H1 (cell line): ENCODE data around the gene NECTIN3. TPM values are rescaled to one million over a fixed set of nuclear protein-coding genes. Genes with fewer than 3 reads are reported as not detected.
A peak's percentile ranks its signal among the peaks of the same experiment; 100 is the strongest.

ENCODE experiments used
- CTCF ChIA-PET: fragments of 300-600 bp; sonication (Branson Sonifier 250); formaldehyde crosslinking; loops from one replicate; lab custom pipeline; 2021; ENCODE audit not compliant: partially characterized antibody; lab: Charles Lee
- POLR2A ChIA-PET: fragments of 300-600 bp; sonication (Branson Sonifier 250); formaldehyde crosslinking; loops from one replicate; lab custom pipeline; 2021; ENCODE audit warnings: inconsistent platforms; ENCODE audit not compliant: partially characterized antibody; lab: Charles Lee
- DNase-seq, 2 experiments: peaks; one replicate each; pipeline versions ENCODE4 v3.0.0 to v3.0.0-alpha.2; 2010 to 2022; ENCODE audit warnings: low spot score in 2 of 2, low read depth in 1 of 2, mixed read lengths in 1 of 2
- FAIRE-seq: peaks from 2 replicates; lab custom pipeline; 2011; peaks lifted over from hg19 to GRCh38; lab: Jason Lieb, UNC
- H2AFZ ChIP-seq: 2 replicates; pipeline ENCODE4 v1.8.1; 2012; ENCODE audit warnings: low read length, inconsistent platforms
- H2AK5ac ChIP-seq: 2 replicates; pipeline ENCODE4 v1.6.1; 2013; ENCODE audit warnings: low read depth, low read length
- H2BK120ac ChIP-seq: replicated peaks from 2 replicates; pipeline ENCODE3; 2013; ENCODE audit warnings: low read depth, low read length, inconsistent platforms
- H2BK12ac ChIP-seq: 2 replicates; pipeline ENCODE4 v1.6.1; 2013; ENCODE audit warnings: low read depth, low read length
- H2BK15ac ChIP-seq: 2 replicates; pipeline ENCODE4 v1.6.1; 2013; ENCODE audit warnings: low read length
- H2BK20ac ChIP-seq: 2 replicates; pipeline ENCODE4 v1.6.1; 2013; ENCODE audit warnings: low read length
- H2BK5ac ChIP-seq: 2 replicates; pipeline ENCODE4 v1.6.1; 2013; ENCODE audit warnings: low read depth, low read length
- H3K14ac ChIP-seq: 2 replicates; pipeline ENCODE4 v1.6.1; 2013; ENCODE audit warnings: inconsistent platforms; ENCODE audit not compliant: insufficient read length
- H3K18ac ChIP-seq: 2 replicates; pipeline ENCODE4 v1.6.1; 2013; ENCODE audit warnings: low read length; ENCODE audit errors: extremely low read depth
- H3K23ac ChIP-seq: 2 replicates; pipeline ENCODE4 v1.6.1; 2013; ENCODE audit warnings: inconsistent platforms; ENCODE audit not compliant: insufficient read length
- H3K23me2 ChIP-seq: 2 replicates; pipeline ENCODE4 v1.6.1; 2013; ENCODE audit warnings: low read depth, low read length
- H3K27ac ChIP-seq: 2 replicates; pipeline ENCODE4 v1.6.1; 2011; ENCODE audit warnings: low read depth, low read length, inconsistent platforms
- H3K27me3 ChIP-seq, 4 experiments: replicated peaks in 1 of 4; 1 replicate in 1 of 4; 2 replicates in 3 of 4; pipeline versions ENCODE4 v1.6.1 to v1.8.1; 2011 to 2013; ENCODE audit warnings: low read length in 3 of 4, mild to moderate bottlenecking in 3 of 4, inconsistent platforms in 2 of 4, mixed read lengths in 2 of 4, moderate library complexity in 1 of 4; ENCODE audit not compliant: control insufficient read depth in 3 of 4, insufficient read depth in 3 of 4; ENCODE audit errors: extremely low read depth in 1 of 4
- H3K36me3 ChIP-seq, 4 experiments: 2 replicates each; pipeline versions ENCODE4 v1.6.1 to v1.8.1; 2011 to 2013; ENCODE audit warnings: mild to moderate bottlenecking in 4 of 4, low read length in 3 of 4, moderate library complexity in 2 of 4, control low read depth in 1 of 4, inconsistent platforms in 1 of 4; ENCODE audit not compliant: insufficient read depth in 4 of 4, control insufficient read depth in 2 of 4
- H3K4ac ChIP-seq: replicated peaks from 2 replicates; pipeline ENCODE3; 2013; ENCODE audit warnings: low read length, low read depth, mixed read lengths, inconsistent platforms; ENCODE audit not compliant: insufficient read length
- H3K4me1 ChIP-seq, 4 experiments: replicated peaks in 1 of 4; 1 replicate in 1 of 4; 2 replicates in 3 of 4; pipeline versions ENCODE4 v1.6.1 to v1.8.1; 2011 to 2013; ENCODE audit warnings: low read length in 3 of 4, inconsistent platforms in 2 of 4, mixed read lengths in 1 of 4; ENCODE audit not compliant: insufficient read depth in 4 of 4, control insufficient read depth in 3 of 4
- H3K4me2 ChIP-seq, 2 experiments: 2 replicates each; pipeline versions ENCODE4 v1.6.1 to v1.8.1; 2011 to 2013; ENCODE audit warnings: low read depth in 2 of 2, low read length in 2 of 2, control low read depth in 1 of 2, inconsistent platforms in 1 of 2, mild to moderate bottlenecking in 1 of 2; ENCODE audit not compliant: insufficient read depth in 1 of 2
- H3K4me3 ChIP-seq, 4 experiments: fragments of 200-600, 300-600 bp in 1 of 4; sonication (generic), shearing (Covaris generic), sonication (Bioruptor Twin) in 1 of 4; 2 replicates each; pipeline versions ENCODE4 v1.5.1 to v1.8.1; 2011 to 2016; ENCODE audit warnings: low read length in 4 of 4, low read depth in 3 of 4, control low read depth in 2 of 4, inconsistent platforms in 2 of 4, mild to moderate bottlenecking in 2 of 4, mixed read lengths in 1 of 4, moderate library complexity in 1 of 4; ENCODE audit not compliant: insufficient read depth in 2 of 4; ENCODE audit errors: extremely low read depth in 1 of 4
- H3K56ac ChIP-seq: replicated peaks from 2 replicates; pipeline ENCODE3; 2013; ENCODE audit warnings: low read depth, mild to moderate bottlenecking, mixed read lengths, low read length, inconsistent platforms; ENCODE audit not compliant: insufficient read length
- H3K79me1 ChIP-seq: 2 replicates; pipeline ENCODE4 v1.6.1; 2013; ENCODE audit warnings: low read depth, low read length, control low read depth
- H3K79me2 ChIP-seq, 2 experiments: 2 replicates each; pipeline versions ENCODE4 v1.6.1 to v1.8.1; 2012 to 2013; ENCODE audit warnings: low read length in 2 of 2, mild to moderate bottlenecking in 2 of 2, inconsistent platforms in 1 of 2; ENCODE audit not compliant: insufficient read depth in 2 of 2, control insufficient read depth in 1 of 2
- H3K9ac ChIP-seq, 4 experiments: replicated peaks in 1 of 4; 1 replicate in 1 of 4; 2 replicates in 3 of 4; pipeline versions ENCODE4 v1.6.1 to v1.8.1; 2011 to 2013; ENCODE audit warnings: low read depth in 3 of 4, low read length in 3 of 4, control low read depth in 2 of 4, mild to moderate bottlenecking in 2 of 4, moderate library complexity in 2 of 4, inconsistent platforms in 1 of 4; ENCODE audit errors: extremely low read depth in 1 of 4
- H3K9me3 ChIP-seq, 2 experiments: 2 replicates each; pipeline versions ENCODE4 v1.6.1 to v1.8.1; 2012 to 2013; ENCODE audit warnings: mild to moderate bottlenecking in 2 of 2, moderate library complexity in 2 of 2, control low read depth in 1 of 2, inconsistent platforms in 1 of 2, low read depth in 1 of 2, low read length in 1 of 2, mixed read lengths in 1 of 2; ENCODE audit not compliant: insufficient read depth in 2 of 2
- H4K20me1 ChIP-seq, 2 experiments: replicated peaks in 1 of 2; 2 replicates each; pipeline versions ENCODE3 to v1.8.1; 2011 to 2013; ENCODE audit warnings: inconsistent platforms in 2 of 2, low read length in 2 of 2, mild to moderate bottlenecking in 1 of 2; ENCODE audit not compliant: insufficient read depth in 2 of 2, control insufficient read depth in 1 of 2
- H4K5ac ChIP-seq: 2 replicates; pipeline ENCODE4 v1.6.1; 2013; ENCODE audit warnings: low read length, low read depth, mixed read lengths, inconsistent platforms; ENCODE audit not compliant: insufficient read length
- H4K8ac ChIP-seq: 2 replicates; pipeline ENCODE4 v1.8.0; 2013; ENCODE audit warnings: mild to moderate bottlenecking, moderate library complexity, low read length, inconsistent platforms; ENCODE audit not compliant: insufficient read depth; ENCODE audit errors: extremely low read depth
- H4K91ac ChIP-seq: replicated peaks from 2 replicates; pipeline ENCODE3; 2013; ENCODE audit warnings: low read length, mixed read lengths, inconsistent platforms; ENCODE audit not compliant: insufficient read length
- ATF2 ChIP-seq: IDR thresholded peaks from 2 replicates; pipeline ENCODE4 v1.6.1; 2012; ENCODE audit warnings: low read length, inconsistent platforms
- EGR1 ChIP-seq: IDR thresholded peaks from 2 replicates; pipeline ENCODE4 v1.6.1; 2011; ENCODE audit warnings: low read depth, low read length, borderline replicate concordance
- EZH2 ChIP-seq: fragments of 200-600 bp; sonication (generic); IDR thresholded peaks from 2 replicates; pipeline ENCODE4 v1.7.1; 2012; ENCODE audit warnings: low read depth, mild to moderate bottlenecking, moderate library complexity, low read length, inconsistent platforms; ENCODE audit not compliant: severe bottlenecking
- POLR2A ChIP-seq, 2 experiments: IDR thresholded peaks; 1 replicate in 1 of 2; 2 replicates in 1 of 2; pipeline ENCODE4 v1.6.1; 2011; ENCODE audit warnings: low read depth in 2 of 2, low read length in 2 of 2, mild to moderate bottlenecking in 2 of 2; ENCODE audit errors: control extremely low read depth in 1 of 2
- POLR2AphosphoS5 ChIP-seq: IDR thresholded peaks from 2 replicates; pipeline ENCODE4 v1.6.1; 2011; ENCODE audit warnings: low read depth, low read length
- POU5F1 ChIP-seq: IDR thresholded peaks from 2 replicates; pipeline ENCODE4 v1.6.1; 2011; ENCODE audit warnings: low read depth, mild to moderate bottlenecking, low read length, moderate library complexity
- RAD21 ChIP-seq, 2 experiments: IDR thresholded peaks in 1 of 2; conservative IDR thresholded peaks in 1 of 2; 2 replicates each; pipeline ENCODE4 v1.6.1; 2011; ENCODE audit warnings: low read depth in 2 of 2, low read length in 2 of 2, improper control_type of control experiment in 1 of 2, inconsistent platforms in 1 of 2, mild to moderate bottlenecking in 1 of 2, moderate library complexity in 1 of 2
- RNF2 ChIP-seq: fragments of 200-900, 300-1000 bp; sonication (generic); IDR thresholded peaks from 2 replicates; pipeline ENCODE4 v1.7.1; 2016; ENCODE audit warnings: borderline replicate concordance, low read depth, mild to moderate bottlenecking, antibody characterized with exemption, low read length; ENCODE audit not compliant: poor library complexity, severe bottlenecking; ENCODE audit errors: missing control alignments
- RXRA ChIP-seq: IDR thresholded peaks from 2 replicates; pipeline ENCODE4 v1.6.1; 2011; ENCODE audit warnings: low read depth, mild to moderate bottlenecking, low read length, moderate library complexity; ENCODE audit not compliant: insufficient read depth
- TAF1 ChIP-seq: IDR thresholded peaks from 2 replicates; pipeline ENCODE4 v1.6.1; 2011; ENCODE audit warnings: mild to moderate bottlenecking, low read depth, low read length
- TCF12 ChIP-seq: IDR thresholded peaks from 2 replicates; pipeline ENCODE4 v1.6.1; 2011; ENCODE audit warnings: low read depth, mild to moderate bottlenecking, low read length
- TEAD4 ChIP-seq: IDR thresholded peaks from 2 replicates; pipeline ENCODE4 v1.6.1; 2012; ENCODE audit warnings: low read depth, low read length, inconsistent platforms, mixed read lengths
- ZNF274 ChIP-seq: IDR thresholded peaks from 2 replicates; pipeline ENCODE4 v1.7.0; 2012; ENCODE audit warnings: low read length, borderline replicate concordance; ENCODE audit errors: extremely low read depth
- WGBS, 2 experiments: shearing (Covaris generic) in 1 of 2; methylation state at CpG; one replicate each; pipeline versions ENCODE4 v1.1.6 to v1.1.7; 2013 to 2015; ENCODE audit warnings: low lambda C conversion rate in 2 of 2, mixed read lengths in 2 of 2, inconsistent platforms in 1 of 2, low coverage in 1 of 2, missing lambda C conversion rate in 1 of 2; ENCODE audit not compliant: insufficient replicate concordance in 2 of 2, insufficient coverage in 1 of 2, insufficient read length in 1 of 2; ENCODE audit errors: extremely low coverage in 1 of 2, missing lambda C conversion rate in 1 of 2; 5-methylcytosine and 5-hydroxymethylcytosine counted together
- polyA plus RNA-seq, 7 experiments: library from polyadenylated mRNA; depleted of rRNA in 3 of 7; stranded (reverse) in 5 of 7; unstranded in 2 of 7; fragments of >200 nt in 5 of 7; fragments of 200-250 nt in 2 of 7; gene quantifications; 1 replicate in 5 of 7; 2 replicates in 1 of 7; 4 replicates in 1 of 7; pipeline versions ENCODE4 v1.2.1 to v1.2.3, GENCODE V29; 2011 to 2013; ENCODE audit warnings: missing spikeins in 2 of 7, mixed read lengths in 2 of 7
- total RNA-seq: library from RNA; stranded (reverse); fragmentation: NEBNext Ultra II Directional; extraction: Animal tissue kit (Norgen Biotek cat#: 25700); gene quantifications from 2 replicates; pipeline ENCODE4 v1.2.1, GENCODE V29; 2021

NECTIN3 gene
- total and polyA plus RNA-seq, 2 of the 8 experiments (the other 6 are each of a cell fraction or from before 2014, with no cell fraction given), result 13.6 to 50.6 TPM

GRCh38 chr3:111152496-111152895 is 80.9 kb downstream of the NECTIN3 start:
- Histone ChIP-seq H3K27ac (no peak overlapping the region), H3K23ac (no peak overlapping the region), H3K4me2 (no peak overlapping the region), H4K20me1 (no peaks in the 10 kb centered on the region), H3K4me1 (peaks cover 0 to 2% (median 2%) of the 10 kb centered on the region in 4 experiments; a peak in 1 of 7 replicates), H2BK20ac (no peak overlapping the region), H3K9me3 (no peaks in the 10 kb centered on the region), H4K8ac (no peak overlapping the region), H3K79me2 (no peaks in the 10 kb centered on the region), H2BK12ac (no peak overlapping the region), H2BK120ac (no peak overlapping the region), H3K18ac (no peak overlapping the region), H2BK5ac (no peak overlapping the region), H3K27me3 (no peaks in the 10 kb centered on the region), H3K9ac (no peak overlapping the region), H3K14ac (no peak overlapping the region), H4K91ac (no peak overlapping the region), H3K4ac (no peak overlapping the region), H4K5ac (peak overlapping the region; percentile 66), H2AK5ac (no peak overlapping the region), H2BK15ac (no peak overlapping the region), H3K56ac (no peak overlapping the region), H3K79me1 (no peaks in the 10 kb centered on the region), H3K36me3 (peaks cover 0 to 9% (median 1%) of the 10 kb centered on the region in 4 experiments; a peak in 2 of 8 replicates), H3K23me2 (no peaks in the 10 kb centered on the region; the same call in 1 of the 2 replicates), H2AFZ (no peak overlapping the region), H3K4me3 (no peak overlapping the region)
- CTCF ChIA-PET, result no interaction called here
- DNase-seq, result no peak
- peak; percentile 28 for FAIRE-seq
- POLR2A ChIA-PET, result no interaction called here
- 59% methylated on average over 1 of the region's 1 CpG; no CpG with 5 or more reads in 1 of the 2 experiments for WGBS, 2 experiments
- TF ChIP-seq EZH2 (no peak), TCF12 (no peak), ZNF274 (no peak), RAD21 (IDR thresholded peaks at IDR 0.05 in 1 of 2, conservative IDR thresholded peaks at IDR 0.05 in 1 of 2; ENCODE audit: low read depth in 2 of 2, low read length in 2 of 2) (no peak), TEAD4 (no peak), TAF1 (no peak), POU5F1 (no peak), ATF2 (no peak), RNF2 (no peak), EGR1 (no peak), POLR2A (IDR thresholded peaks at IDR 0.05; ENCODE audit: control extremely low read depth in 1 of 2, low read depth in 2 of 2, low read length in 2 of 2) (no peak), RXRA (no peak), POLR2AphosphoS5 (no peak)
